Measurements from ENCODE around the gene SLC5A10.

DNA sequence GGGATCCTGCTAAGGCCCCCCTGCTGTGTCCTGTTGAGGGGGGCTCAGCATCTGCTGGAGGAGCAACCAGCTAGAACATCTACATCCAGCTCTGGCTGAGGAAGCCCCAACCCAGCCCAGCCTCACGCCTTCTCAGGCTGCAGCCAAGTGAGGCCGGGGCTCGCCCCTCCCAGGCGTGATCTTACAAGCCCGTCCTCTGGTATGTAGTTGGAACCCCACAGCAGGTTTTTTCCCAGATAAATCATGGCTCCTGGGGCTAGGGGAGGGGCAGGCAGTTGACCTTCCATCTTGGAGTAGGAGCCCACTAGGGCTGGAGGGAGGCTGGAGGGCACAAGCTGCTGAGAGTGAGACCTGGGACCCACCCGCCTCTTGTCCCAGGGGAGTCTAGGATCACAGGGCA is 47.9 kb downstream of the SLC5A10 start:
- TF ChIP-seq, protein P1, sequence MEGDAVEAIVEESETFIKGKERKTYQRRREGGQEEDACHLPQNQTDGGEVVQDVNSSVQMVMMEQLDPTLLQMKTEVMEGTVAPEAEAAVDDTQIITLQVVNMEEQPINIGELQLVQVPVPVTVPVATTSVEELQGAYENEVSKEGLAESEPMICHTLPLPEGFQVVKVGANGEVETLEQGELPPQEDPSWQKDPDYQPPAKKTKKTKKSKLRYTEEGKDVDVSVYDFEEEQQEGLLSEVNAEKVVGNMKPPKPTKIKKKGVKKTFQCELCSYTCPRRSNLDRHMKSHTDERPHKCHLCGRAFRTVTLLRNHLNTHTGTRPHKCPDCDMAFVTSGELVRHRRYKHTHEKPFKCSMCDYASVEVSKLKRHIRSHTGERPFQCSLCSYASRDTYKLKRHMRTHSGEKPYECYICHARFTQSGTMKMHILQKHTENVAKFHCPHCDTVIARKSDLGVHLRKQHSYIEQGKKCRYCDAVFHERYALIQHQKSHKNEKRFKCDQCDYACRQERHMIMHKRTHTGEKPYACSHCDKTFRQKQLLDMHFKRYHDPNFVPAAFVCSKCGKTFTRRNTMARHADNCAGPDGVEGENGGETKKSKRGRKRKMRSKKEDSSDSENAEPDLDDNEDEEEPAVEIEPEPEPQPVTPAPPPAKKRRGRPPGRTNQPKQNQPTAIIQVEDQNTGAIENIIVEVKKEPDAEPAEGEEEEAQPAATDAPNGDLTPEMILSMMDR (IDR thresholded peaks at IDR 0.05), result no peak
- TF ChIP-seq POLR2A (IDR thresholded peaks at IDR 0.05) (no peak), EP300 (IDR thresholded peaks at IDR 0.05) (no peak), POLR2AphosphoS5 (IDR thresholded peaks at IDR 0.05) (no peak)
